DMS 273 (cell line): ENCODE results near the gene ACADM.
"Not testable (repeated sequence)": the region's sequence is repeated elsewhere in the genome, so short reads cannot be mapped to it uniquely, and the experiment has no call there.

ENCODE experiments used
- DNase-seq: peaks from one replicate; lab custom pipeline; 2025; ENCODE audit not compliant: unreplicated experiment; lab: John Stamatoyannopoulos, UW

ACADM gene

GRCh38 chr1:75733661-75734060, 9.2 kb downstream of the ACADM start:
- DNase-seq = no peak

GRCh38 chr1:75736016-75736415, 11.5 kb downstream of the ACADM start:
- no peak for DNase-seq

- DNase-seq = peak; percentile 73
Measured at GRCh38 chr1:75742047-75742625, 17.6 kb downstream of the ACADM start.

GRCh38 chr1:75745276-75745675, 20.8 kb downstream of the ACADM start:
- DNase-seq = no peak

GRCh38 chr1:75757210-75757609, 32.7 kb downstream of the ACADM start:
- not testable (repeated sequence) for DNase-seq

GRCh38 chr1:75758543-75758942, 34.0 kb downstream of the ACADM start:
- DNase-seq = not testable (repeated sequence)

GRCh38 chr1:75764057-75764655, 39.6 kb downstream of the ACADM start:
- DNase-seq = no peak

- no peak for DNase-seq
Measured at GRCh38 chr1:75765697-75766355, 41.3 kb downstream of the ACADM start.

- DNase-seq = no peak
Measured at GRCh38 chr1:75768016-75768415, 43.5 kb downstream of the ACADM start.

GRCh38 chr1:75770761-75771160, 46.3 kb downstream of the ACADM start:
- no peak for DNase-seq

GRCh38 chr1:75771978-75772377, 47.5 kb downstream of the ACADM start:
- DNase-seq = no peak

GRCh38 chr1:75777812-75778211, 53.3 kb downstream of the ACADM start:
- DNase-seq = not testable (repeated sequence)

- DNase-seq = not testable (repeated sequence)
Measured at GRCh38 chr1:75778694-75779093, 54.2 kb downstream of the ACADM start.

GRCh38 chr1:75780183-75780582, 55.7 kb downstream of the ACADM start:
- not testable (repeated sequence) for DNase-seq

GRCh38 chr1:75783920-75784319, 59.4 kb downstream of the ACADM start:
- not testable (repeated sequence) for DNase-seq

GRCh38 chr1:75785320-75785982, 60.9 kb downstream of the ACADM start:
- DNase-seq = no peak

- DNase-seq = peak; percentile 98
Measured at GRCh38 chr1:75785983-75786853, 61.7 kb downstream of the ACADM start, which contains the start of gene RABGGTB. TSS of gene RABGGTB (plus strand) at chr1:75786256. CDS start at chr1:75786272, 16 bp downstream.

GRCh38 chr1:75786901-75787493, 62.5 kb downstream of the ACADM start:
- DNase-seq = peak; percentile 9

GRCh38 chr1:75787524-75787923, 63.0 kb downstream of the ACADM start:
- DNase-seq = peak; percentile 10

GRCh38 chr1:75789988-75790387, 65.5 kb downstream of the ACADM start:
- peak; percentile 8 for DNase-seq
